Cardiac fibroblast (primary cell): ENCODE measurements around the gene IMPDH2.

Source experiments
- DNase-seq, 2 donors: peaks; one replicate each; pipeline versions ENCODE4 v3.0.0 to v3.0.0-alpha.2; 2010; ENCODE audit warnings: low read depth in 2 of 2
- H3K4me3 ChIP-seq, 2 donors: replicated peaks in 1 of 2; 1 replicate in 1 of 2; 2 replicates in 1 of 2; pipeline ENCODE4 v1.5.1; 2011; ENCODE audit warnings: low read depth in 2 of 2, low read length in 2 of 2, mild to moderate bottlenecking in 2 of 2, moderate library complexity in 1 of 2
- TF ChIP-seq, protein P1 (sequence below): IDR thresholded peaks from one replicate; pipeline ENCODE4 v1.5.1; 2011; ENCODE audit warnings: low read depth, mild to moderate bottlenecking, low read length, inconsistent platforms

IMPDH2 gene

DNA sequence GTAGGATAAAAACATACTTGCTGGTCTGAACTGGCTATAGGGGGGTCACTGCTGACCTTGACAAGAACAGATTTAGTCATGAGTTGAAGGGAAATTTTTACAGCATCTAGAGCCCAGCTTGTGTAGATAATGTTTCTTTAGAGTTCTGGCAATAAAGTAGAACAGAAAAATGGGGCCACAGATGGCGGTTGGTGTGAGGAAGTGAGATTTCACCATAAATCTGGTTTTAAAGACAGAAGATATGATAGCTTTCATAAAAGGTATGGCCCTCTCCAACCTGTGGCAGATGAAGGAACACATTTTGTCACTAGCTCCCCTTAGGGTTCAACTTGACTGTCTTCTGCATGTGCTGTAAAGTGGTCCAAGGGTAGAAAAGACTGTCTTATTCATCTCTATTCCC lies 24.3 kb upstream of the IMPDH2 start:
- no peak for DNase-seq
- TF ChIP-seq, protein P1, sequence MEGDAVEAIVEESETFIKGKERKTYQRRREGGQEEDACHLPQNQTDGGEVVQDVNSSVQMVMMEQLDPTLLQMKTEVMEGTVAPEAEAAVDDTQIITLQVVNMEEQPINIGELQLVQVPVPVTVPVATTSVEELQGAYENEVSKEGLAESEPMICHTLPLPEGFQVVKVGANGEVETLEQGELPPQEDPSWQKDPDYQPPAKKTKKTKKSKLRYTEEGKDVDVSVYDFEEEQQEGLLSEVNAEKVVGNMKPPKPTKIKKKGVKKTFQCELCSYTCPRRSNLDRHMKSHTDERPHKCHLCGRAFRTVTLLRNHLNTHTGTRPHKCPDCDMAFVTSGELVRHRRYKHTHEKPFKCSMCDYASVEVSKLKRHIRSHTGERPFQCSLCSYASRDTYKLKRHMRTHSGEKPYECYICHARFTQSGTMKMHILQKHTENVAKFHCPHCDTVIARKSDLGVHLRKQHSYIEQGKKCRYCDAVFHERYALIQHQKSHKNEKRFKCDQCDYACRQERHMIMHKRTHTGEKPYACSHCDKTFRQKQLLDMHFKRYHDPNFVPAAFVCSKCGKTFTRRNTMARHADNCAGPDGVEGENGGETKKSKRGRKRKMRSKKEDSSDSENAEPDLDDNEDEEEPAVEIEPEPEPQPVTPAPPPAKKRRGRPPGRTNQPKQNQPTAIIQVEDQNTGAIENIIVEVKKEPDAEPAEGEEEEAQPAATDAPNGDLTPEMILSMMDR = no peak
- no peak overlapping the region for H3K4me3 ChIP-seq

DNA sequence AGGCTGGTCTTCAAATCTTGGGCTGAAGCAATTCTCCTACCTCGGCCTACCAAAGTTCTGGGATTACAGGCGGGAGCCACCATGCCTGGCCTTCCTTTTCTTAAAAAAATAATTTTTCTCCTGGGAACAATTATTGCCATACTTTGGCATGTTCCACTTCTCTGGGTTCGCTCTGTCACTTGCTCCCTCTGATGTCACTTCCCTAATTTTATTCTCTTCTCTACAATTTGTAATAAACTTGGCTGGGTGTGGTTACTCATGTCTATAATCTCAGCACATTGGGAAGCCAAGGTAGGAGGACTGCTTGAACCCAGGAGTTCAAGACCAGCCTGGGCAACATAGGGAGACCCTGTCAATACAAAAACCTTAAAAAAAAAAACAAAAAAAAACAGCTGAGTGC lies 6.1 kb upstream of the IMPDH2 start:
- H3K4me3 ChIP-seq = no peak overlapping the region
- TF ChIP-seq, protein P1 = no peak
- no peak for DNase-seq

DNA sequence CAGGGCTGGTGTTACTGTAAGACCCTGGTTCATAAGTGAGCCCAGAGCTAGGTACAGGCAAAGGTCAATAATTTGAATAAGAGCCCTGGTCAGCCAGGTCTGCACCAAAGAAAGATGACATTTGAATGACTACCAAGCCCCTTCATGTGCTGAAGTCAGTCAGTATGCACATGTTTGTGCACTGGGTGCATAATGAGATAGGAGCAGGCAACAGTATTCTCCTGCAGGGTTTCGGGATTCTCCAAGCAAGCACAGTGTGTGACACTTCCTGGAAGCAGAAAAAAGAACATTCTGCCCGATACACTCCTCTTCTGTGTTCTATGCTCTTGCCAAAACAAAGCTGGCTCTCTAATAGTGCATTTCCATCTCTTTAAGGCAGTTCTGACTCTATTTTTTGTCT lies 5.5 kb upstream of the IMPDH2 start:
- no peak overlapping the region for H3K4me3 ChIP-seq
- TF ChIP-seq, protein P1 = no peak
- DNase-seq = no peak

DNA sequence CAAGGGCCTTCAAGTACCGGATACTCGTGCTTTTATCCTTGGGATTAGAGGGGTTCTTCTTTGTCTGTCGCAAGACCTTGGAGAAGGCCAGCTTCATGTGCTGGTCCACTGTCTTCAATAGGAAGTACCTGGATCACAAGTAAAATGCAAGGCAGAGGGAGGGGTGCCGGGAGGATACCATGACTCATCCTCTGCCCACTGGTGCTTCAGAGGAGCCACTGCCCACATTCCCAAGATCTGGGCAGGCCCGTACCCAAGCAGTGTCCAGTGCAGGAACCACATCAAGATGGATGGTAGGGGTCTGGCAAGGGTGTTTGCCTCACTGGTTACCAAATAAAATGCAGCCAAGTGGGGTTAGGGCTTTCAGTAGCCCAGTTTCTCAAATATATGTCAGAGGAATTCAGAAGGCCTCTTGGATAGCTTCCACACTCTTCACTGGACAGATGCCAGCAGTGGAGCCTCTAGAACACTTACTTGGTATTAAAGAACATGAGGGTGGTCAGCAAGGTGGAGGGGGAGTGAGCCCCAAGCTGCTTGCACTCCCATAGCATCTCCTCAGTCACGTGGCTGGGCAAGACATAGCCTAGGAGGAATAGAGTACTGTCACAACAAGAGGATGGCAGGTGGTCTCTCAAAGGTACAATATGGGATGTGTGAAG lies 3.6 kb upstream of the IMPDH2 start:
- TF ChIP-seq, protein P1 = no peak
- peak in 1 of 2 donors; percentile 51 for DNase-seq
- no peak overlapping the region for H3K4me3 ChIP-seq

DNA sequence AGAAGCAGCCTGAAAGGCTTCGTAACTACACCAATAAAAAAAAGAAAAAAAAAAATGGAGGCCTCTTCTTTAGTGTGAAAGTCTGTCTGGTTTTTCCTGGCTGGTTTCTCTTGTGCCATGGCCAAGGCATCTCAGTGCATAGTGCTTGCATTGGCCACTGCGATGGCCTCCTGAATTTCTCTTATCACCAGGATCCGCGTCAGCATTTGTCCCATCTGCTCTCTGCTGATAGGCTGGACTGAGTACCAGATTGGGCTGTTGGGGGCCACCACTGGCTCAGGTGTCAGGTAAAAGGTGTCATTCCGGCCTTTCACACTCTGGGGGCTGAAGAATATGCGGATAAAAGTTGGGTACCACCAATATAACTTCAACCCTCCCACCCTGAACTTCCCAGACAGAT lies 1.1 kb upstream of the IMPDH2 start:
- TF ChIP-seq, protein P1 = no peak
- no peak for DNase-seq
- H3K4me3 ChIP-seq = no peak overlapping the region

DNA sequence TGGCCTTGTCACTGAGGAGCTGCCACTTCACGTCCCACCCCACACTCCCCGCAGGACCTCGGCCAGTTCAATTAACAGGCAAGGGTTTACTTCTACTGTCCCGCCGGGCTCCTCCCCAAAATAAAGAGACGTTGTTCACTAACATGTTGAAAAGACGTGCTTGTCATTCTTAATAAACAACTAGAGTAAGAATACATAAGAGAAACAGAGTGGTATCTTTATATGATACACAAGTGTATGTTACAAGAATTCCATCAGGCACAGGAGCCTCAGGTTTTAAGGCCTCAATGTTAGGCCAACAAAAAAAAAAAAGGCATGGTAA lies 326 bp upstream of the IMPDH2 start:
- TF ChIP-seq, protein P1 = no peak
- no peak for DNase-seq
- no peak overlapping the region for H3K4me3 ChIP-seq

DNA sequence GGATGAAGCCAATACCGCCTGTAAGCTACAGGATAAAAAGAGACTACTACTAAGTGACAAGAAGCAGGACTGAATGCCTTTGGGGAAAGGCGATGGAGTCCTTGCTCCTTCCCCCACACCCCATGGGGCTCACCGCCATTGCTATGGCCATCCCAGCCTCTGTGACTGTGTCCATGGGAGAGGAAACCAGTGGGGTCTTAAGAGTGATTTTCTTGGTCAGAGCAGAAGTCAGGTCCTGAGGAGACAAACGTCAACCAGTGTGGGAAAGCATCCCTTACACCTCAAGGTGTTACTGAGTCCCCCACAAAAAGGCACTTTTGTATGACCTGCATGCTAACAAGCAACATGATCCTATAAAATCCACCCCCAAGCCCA lies 913 bp downstream of the IMPDH2 start:
- no peak for DNase-seq
- peak overlapping the region; percentile 91 to 93 for H3K4me3 ChIP-seq
- TF ChIP-seq, protein P1 = no peak
